Kidney (tissue), 14 donors: Measurements from ENCODE around the gene ZNF562. TPM values are rescaled to one million over a fixed set of nuclear protein-coding genes. Genes with fewer than 3 reads are reported as not detected.

ENCODE experiments used
- DNase-seq, 5 donors: peaks; one replicate each; pipeline ENCODE4 v3.0.0-alpha.2; 2013 to 2020
- FAIRE-seq: peaks from 2 replicates; lab custom pipeline; 2012; peaks lifted over from hg19 to GRCh38; lab: Jason Lieb, UNC
- H3K27ac ChIP-seq, 2 donors: one replicate each; pipeline ENCODE4 v1.7.0; 2013; ENCODE audit warnings: low read depth in 2 of 2, low read length in 2 of 2, inconsistent platforms in 1 of 2
- H3K27me3 ChIP-seq: one replicate; pipeline ENCODE4 v1.7.1; 2013; ENCODE audit warnings: low read length, inconsistent platforms; ENCODE audit not compliant: control insufficient read depth, insufficient read depth
- H3K36me3 ChIP-seq, 3 donors: one replicate each; pipeline versions ENCODE4 v1.7.0 to v1.7.1; 2013; ENCODE audit warnings: low read length in 3 of 3, control low read depth in 1 of 3, inconsistent platforms in 1 of 3; ENCODE audit not compliant: insufficient read depth in 3 of 3, control insufficient read depth in 2 of 3
- H3K4me1 ChIP-seq, 3 donors: one replicate each; pipeline versions ENCODE4 v1.7.0 to v1.7.1; 2013; ENCODE audit warnings: low read length in 3 of 3, inconsistent platforms in 1 of 3, low read depth in 1 of 3; ENCODE audit not compliant: control insufficient read depth in 2 of 3, insufficient read depth in 2 of 3
- H3K4me3 ChIP-seq, 3 donors: one replicate each; pipeline versions ENCODE4 v1.7.0 to v1.8.1; 2013; ENCODE audit warnings: low read length in 3 of 3, control low read depth in 1 of 3, inconsistent platforms in 1 of 3
- H3K9ac ChIP-seq, 3 donors: one replicate each; pipeline versions ENCODE4 v1.7.0 to v1.7.1; 2013; ENCODE audit warnings: low read length in 3 of 3, control low read depth in 1 of 3, inconsistent platforms in 1 of 3
- H3K9me3 ChIP-seq, 3 donors: one replicate each; pipeline versions ENCODE4 v1.7.0 to v1.7.1; 2013; ENCODE audit warnings: low read length in 3 of 3, control low read depth in 1 of 3, inconsistent platforms in 1 of 3; ENCODE audit not compliant: control insufficient read depth in 2 of 3, insufficient read depth in 1 of 3
- CTCF ChIP-seq: IDR thresholded peaks from 3 replicates; pipeline ENCODE4 v1.5.1; 2012; ENCODE audit warnings: mild to moderate bottlenecking, moderate library complexity, borderline replicate concordance; ENCODE audit not compliant: insufficient read depth; ENCODE audit errors: extremely low read depth
- intact Hi-C: fragments of 100-400 bp; cut with DNase I; formaldehyde crosslinking; loops from one replicate; pipeline ENCODE4 v1.11.1; 2022
- polyA plus RNA-seq: library from polyadenylated mRNA; stranded (reverse); fragments of 350-450 nt; fragmentation: Illumina TruSeq; extraction: RNeasy Lipid Tissue Mini Kit (QIAGEN cat#74804); gene quantifications from one replicate; pipeline ENCODE4 v1.2.3, GENCODE V29; 2014; ENCODE audit warnings: low read depth, low replicate concordance; ENCODE audit not compliant: insufficient read depth
- total RNA-seq: library from RNA; stranded (reverse); fragmentation: NEBNext Ultra II Directional; extraction: Animal tissue kit (Norgen Biotek cat#: 25700); gene quantifications from one replicate; pipeline ENCODE4 v1.2.1, GENCODE V29; 2021
- donor health status: control.
- donor health status: control.
- donor health status: control.
- donor health status: control.
- donor health status: control.
- donor health status: DM: yes; HTN: yes; CAD: no.
- donor health status: Normal renal cell carcinoma (clear cell type).

The ZNF562 gene
- total and polyA plus RNA-seq, 2 donors from 2014 or later, result 4.9 to 37.6 TPM

DNA sequence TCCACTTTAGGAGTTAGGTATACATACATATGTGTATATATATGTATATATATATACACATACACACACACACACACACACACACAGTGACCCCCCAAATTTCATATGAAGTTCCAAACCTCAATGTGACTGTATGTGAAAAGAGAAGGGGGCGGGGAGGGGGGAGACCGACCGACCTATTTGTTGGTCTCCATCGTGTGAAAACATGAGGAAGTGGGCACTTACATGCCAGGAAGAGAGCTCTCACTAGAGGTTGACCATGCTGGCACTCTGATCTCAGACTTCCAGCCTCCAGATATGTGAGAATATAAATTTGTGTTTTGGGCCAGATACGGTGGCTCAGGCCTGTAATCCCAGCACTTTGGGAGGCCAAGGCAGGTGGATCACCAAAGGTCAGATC, 24.6 kb downstream of the ZNF562 start:
- no peak for TF ChIP-seq CTCF
- Histone ChIP-seq H3K4me3 (no peak overlapping the region), H3K9me3 (peaks cover 2 to 24% (median 9%) of the 10 kb centered on the region in 3 donors), H3K36me3 (peaks cover 19 to 38% (median 23%) of the 10 kb centered on the region in 3 donors), H3K9ac (no peak overlapping the region), H3K27me3 (no peaks in the 10 kb centered on the region), H3K4me1 (no peaks in the 10 kb centered on the region), H3K27ac (no peak overlapping the region)
- no peak for DNase-seq
- intact Hi-C loops, result no loop called here
- no peak for FAIRE-seq

GRCh38 chr19:9645472-9645871, 29.4 kb downstream of the ZNF562 start:
- Histone ChIP-seq H3K9ac (no peak overlapping the region), H3K36me3 (peaks cover 1 to 6% (median 4%) of the 10 kb centered on the region in 3 donors), H3K4me3 (no peak overlapping the region), H3K4me1 (no peaks in the 10 kb centered on the region), H3K27ac (no peak overlapping the region), H3K27me3 (no peaks in the 10 kb centered on the region), H3K9me3 (peaks cover 0 to 3% (median 0%) of the 10 kb centered on the region in 3 donors)
- DNase-seq, result no peak
- no peak for TF ChIP-seq CTCF
- intact Hi-C loops, result no loop called here
- no peak for FAIRE-seq

DNA sequence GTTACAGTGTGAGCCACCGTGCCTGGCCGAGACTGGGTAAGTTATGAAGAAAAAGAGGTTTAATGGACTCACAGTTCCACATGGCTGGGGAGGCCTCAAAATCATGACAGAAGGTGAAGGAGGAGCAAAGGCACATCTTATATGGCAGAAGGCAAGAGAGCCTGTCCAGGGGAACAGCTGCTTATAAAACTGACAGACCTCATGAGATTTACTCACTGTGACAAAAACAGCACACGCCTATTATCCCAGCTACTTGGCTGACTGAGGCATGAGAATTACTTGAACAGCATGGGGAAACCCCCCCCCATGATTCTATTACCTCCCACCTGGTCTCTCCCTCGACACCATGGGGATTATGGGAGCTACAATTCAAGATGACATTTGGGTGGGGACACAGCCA, 30.4 kb downstream of the ZNF562 start:
- FAIRE-seq (no peak), DNase-seq (no peak)
- TF ChIP-seq CTCF, result no peak
- H3K9me3 ChIP-seq, result peaks cover 0 to 3% (median 0%) of the 10 kb centered on the region in 3 donors
- peaks cover 0 to 6% (median 4%) of the 10 kb centered on the region in 3 donors for H3K36me3 ChIP-seq
- no peaks in the 10 kb centered on the region for H3K4me1 ChIP-seq
- H3K27ac ChIP-seq, result no peak overlapping the region
- H3K27me3 ChIP-seq, result no peaks in the 10 kb centered on the region
- H3K4me3 ChIP-seq, result no peak overlapping the region
- H3K9ac ChIP-seq, result no peak overlapping the region
- intact Hi-C loops, result no loop called here

DNA sequence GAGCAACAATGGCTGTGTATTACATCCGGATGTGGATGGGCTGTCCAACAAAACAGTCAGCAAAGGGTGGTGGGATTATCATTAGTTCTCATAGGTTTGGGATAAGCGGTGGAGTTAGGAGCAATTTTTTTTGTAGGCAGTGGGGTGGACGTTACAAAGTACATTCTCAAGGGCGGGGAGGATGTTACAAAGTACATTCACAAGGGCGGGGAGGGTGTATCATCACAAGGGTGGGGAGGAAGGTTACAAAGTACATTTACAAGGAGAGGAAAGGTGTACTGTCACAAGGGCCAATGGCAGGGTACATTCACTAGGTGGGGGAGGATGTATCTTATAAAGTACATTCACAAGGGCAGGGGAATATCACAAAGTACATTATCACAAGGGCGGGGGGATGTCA, 33.1 kb downstream of the ZNF562 start:
- no peak overlapping the region for H3K4me3 ChIP-seq
- peaks cover 0 to 3% (median 0%) of the 10 kb centered on the region in 3 donors for H3K9me3 ChIP-seq
- intact Hi-C loops, result no loop called here
- FAIRE-seq, result no peak
- no peaks in the 10 kb centered on the region for H3K27me3 ChIP-seq
- H3K9ac ChIP-seq, result no peak overlapping the region
- no peak for TF ChIP-seq CTCF
- peaks cover 0 to 6% (median 4%) of the 10 kb centered on the region in 3 donors for H3K36me3 ChIP-seq
- DNase-seq, result no peak
- H3K27ac ChIP-seq, result no peak overlapping the region
- H3K4me1 ChIP-seq, result no peaks in the 10 kb centered on the region
